Measurements from ENCODE around the gene KIAA0232.
"Not testable (repeated sequence)": the region's sequence is repeated elsewhere in the genome, so short reads cannot be mapped to it uniquely, and the experiment has no call there.

KIAA0232 gene

GRCh38 chr4:6785572-6785925 lies 3.0 kb downstream of the KIAA0232 start:
- peaks cover 8% of the 10 kb centered on the region; the same call in 1 of the 2 replicates for H3F3A ChIP-seq (ENCODE audit: insufficient read depth, low read length)
- DNase-seq, result no peak
- H4K20me1 ChIP-seq (ENCODE audit: insufficient read depth, low read length), result peaks cover 10% of the 10 kb centered on the region
- peaks cover 72% of the 10 kb centered on the region for H3K79me2 ChIP-seq (ENCODE audit: low read length)
- H3K9me3 ChIP-seq (replicated peaks; ENCODE audit: insufficient read depth, low read length), result no peaks in the 10 kb centered on the region
- H3K27ac ChIP-seq (ENCODE audit: low read length), result no peak overlapping the region
- TF ChIP-seq, protein P1, sequence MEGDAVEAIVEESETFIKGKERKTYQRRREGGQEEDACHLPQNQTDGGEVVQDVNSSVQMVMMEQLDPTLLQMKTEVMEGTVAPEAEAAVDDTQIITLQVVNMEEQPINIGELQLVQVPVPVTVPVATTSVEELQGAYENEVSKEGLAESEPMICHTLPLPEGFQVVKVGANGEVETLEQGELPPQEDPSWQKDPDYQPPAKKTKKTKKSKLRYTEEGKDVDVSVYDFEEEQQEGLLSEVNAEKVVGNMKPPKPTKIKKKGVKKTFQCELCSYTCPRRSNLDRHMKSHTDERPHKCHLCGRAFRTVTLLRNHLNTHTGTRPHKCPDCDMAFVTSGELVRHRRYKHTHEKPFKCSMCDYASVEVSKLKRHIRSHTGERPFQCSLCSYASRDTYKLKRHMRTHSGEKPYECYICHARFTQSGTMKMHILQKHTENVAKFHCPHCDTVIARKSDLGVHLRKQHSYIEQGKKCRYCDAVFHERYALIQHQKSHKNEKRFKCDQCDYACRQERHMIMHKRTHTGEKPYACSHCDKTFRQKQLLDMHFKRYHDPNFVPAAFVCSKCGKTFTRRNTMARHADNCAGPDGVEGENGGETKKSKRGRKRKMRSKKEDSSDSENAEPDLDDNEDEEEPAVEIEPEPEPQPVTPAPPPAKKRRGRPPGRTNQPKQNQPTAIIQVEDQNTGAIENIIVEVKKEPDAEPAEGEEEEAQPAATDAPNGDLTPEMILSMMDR (IDR thresholded peaks at IDR 0.05; ENCODE audit: low read length), result no peak
- TF ChIP-seq EZH2 (optimal IDR thresholded peaks at IDR 0.05; ENCODE audit: low read depth, low read length), result no peak
- TF ChIP-seq EZH2phosphoT487 (IDR thresholded peaks at IDR 0.05; ENCODE audit: low read length), result no peak
- H3K4me3 ChIP-seq (ENCODE audit: low read length), result no peak overlapping the region
- H3K27me3 ChIP-seq (replicated peaks; ENCODE audit: insufficient read depth, low read length), result peaks cover 10% of the 10 kb centered on the region; the same call in 1 of the 2 replicates
- no peaks in the 10 kb centered on the region for H3K36me3 ChIP-seq (replicated peaks; ENCODE audit: insufficient read depth, low read length)
- no peak overlapping the region for H3K9ac ChIP-seq (ENCODE audit: low read length)
- no peak overlapping the region for H3K4me2 ChIP-seq (ENCODE audit: low read depth, low read length)
- H3K4me1 ChIP-seq (ENCODE audit: low read length), result peaks cover 15% of the 10 kb centered on the region
- H3K9me2 ChIP-seq (replicated peaks; ENCODE audit: insufficient read depth, low read length), result no peaks in the 10 kb centered on the region
- H2AFZ ChIP-seq (ENCODE audit: low read length), result no peak overlapping the region

DNA sequence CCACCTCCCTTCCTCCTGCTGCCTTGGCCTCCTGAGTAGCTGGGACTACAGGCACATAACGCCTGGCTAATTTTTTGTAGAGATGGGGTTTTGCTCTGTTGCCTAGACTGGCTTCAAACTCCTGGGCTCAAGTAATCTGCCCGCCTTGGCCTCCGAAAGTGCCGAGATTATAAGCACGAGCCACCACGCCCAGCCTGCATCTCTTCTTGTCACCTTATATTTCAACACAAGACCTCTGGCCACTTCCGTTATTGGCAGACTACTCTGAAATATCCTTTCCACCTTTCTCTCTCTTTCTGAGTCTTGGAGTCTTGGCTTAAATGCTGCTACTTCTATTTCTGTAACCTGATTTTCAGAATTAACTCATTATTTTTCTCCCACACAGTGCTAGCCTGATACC lies 5.6 kb downstream of the KIAA0232 start:
- TF ChIP-seq EZH2 (optimal IDR thresholded peaks at IDR 0.05; ENCODE audit: low read depth, low read length), result no peak
- TF ChIP-seq, protein P1 (IDR thresholded peaks at IDR 0.05; ENCODE audit: low read length), result no peak
- no peak for TF ChIP-seq EZH2phosphoT487 (IDR thresholded peaks at IDR 0.05; ENCODE audit: low read length)
- H3K27ac ChIP-seq (ENCODE audit: low read length), result no peak overlapping the region
- H2AFZ ChIP-seq (ENCODE audit: low read length), result no peak overlapping the region
- no peak for DNase-seq
- H3K9ac ChIP-seq (ENCODE audit: low read length), result no peak overlapping the region
- H3F3A ChIP-seq (ENCODE audit: insufficient read depth, low read length), result no peaks in the 10 kb centered on the region
- H3K27me3 ChIP-seq (replicated peaks; ENCODE audit: insufficient read depth, low read length), result no peaks in the 10 kb centered on the region
- no peaks in the 10 kb centered on the region for H3K36me3 ChIP-seq (replicated peaks; ENCODE audit: insufficient read depth, low read length)
- no peaks in the 10 kb centered on the region for H3K9me2 ChIP-seq (replicated peaks; ENCODE audit: insufficient read depth, low read length)
- H3K4me3 ChIP-seq (ENCODE audit: low read length), result no peak overlapping the region
- no peaks in the 10 kb centered on the region for H3K9me3 ChIP-seq (replicated peaks; ENCODE audit: insufficient read depth, low read length)
- H4K20me1 ChIP-seq (ENCODE audit: insufficient read depth, low read length), result peaks cover 15% of the 10 kb centered on the region
- peaks cover 5% of the 10 kb centered on the region; the same call in 1 of the 2 replicates for H3K4me1 ChIP-seq (ENCODE audit: low read length)
- no peak overlapping the region for H3K4me2 ChIP-seq (ENCODE audit: low read depth, low read length)
- peaks cover 96% of the 10 kb centered on the region for H3K79me2 ChIP-seq (ENCODE audit: low read length)

DNA sequence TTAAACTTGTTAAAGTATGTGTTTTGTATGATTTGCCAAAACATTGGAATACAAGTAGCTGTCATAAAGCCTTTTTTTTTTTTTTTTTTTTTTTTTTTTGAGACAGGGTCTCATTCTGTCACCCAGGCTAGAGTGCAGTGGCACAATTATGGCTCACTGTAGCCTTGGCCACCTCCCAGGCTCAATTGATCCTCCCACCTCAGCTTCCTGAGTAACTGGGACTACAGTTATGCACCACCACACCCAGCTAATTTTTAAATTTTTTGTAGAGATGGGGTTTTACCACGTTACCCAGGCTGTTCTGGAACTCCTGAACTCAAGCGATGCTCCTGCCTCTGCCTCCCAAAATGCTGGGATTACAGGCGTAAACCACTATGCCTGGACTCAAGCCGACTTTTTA lies 8.7 kb downstream of the KIAA0232 start:
- not testable (repeated sequence) for H3K9me2 ChIP-seq (replicated peaks; ENCODE audit: insufficient read depth, low read length); H3F3A ChIP-seq (ENCODE audit: insufficient read depth, low read length); H3K36me3 ChIP-seq (replicated peaks; ENCODE audit: insufficient read depth, low read length); DNase-seq; H3K27ac ChIP-seq (ENCODE audit: low read length); H3K4me2 ChIP-seq (ENCODE audit: low read depth, low read length); H3K9ac ChIP-seq (ENCODE audit: low read length); H3K4me1 ChIP-seq (ENCODE audit: low read length); H3K4me3 ChIP-seq (ENCODE audit: low read length); H3K27me3 ChIP-seq (replicated peaks; ENCODE audit: insufficient read depth, low read length); H4K20me1 ChIP-seq (ENCODE audit: insufficient read depth, low read length); H2AFZ ChIP-seq (ENCODE audit: low read length); H3K9me3 ChIP-seq (replicated peaks; ENCODE audit: insufficient read depth, low read length)
- H3K79me2 ChIP-seq (ENCODE audit: low read length), result peaks cover 99% of the 10 kb centered on the region

DNA sequence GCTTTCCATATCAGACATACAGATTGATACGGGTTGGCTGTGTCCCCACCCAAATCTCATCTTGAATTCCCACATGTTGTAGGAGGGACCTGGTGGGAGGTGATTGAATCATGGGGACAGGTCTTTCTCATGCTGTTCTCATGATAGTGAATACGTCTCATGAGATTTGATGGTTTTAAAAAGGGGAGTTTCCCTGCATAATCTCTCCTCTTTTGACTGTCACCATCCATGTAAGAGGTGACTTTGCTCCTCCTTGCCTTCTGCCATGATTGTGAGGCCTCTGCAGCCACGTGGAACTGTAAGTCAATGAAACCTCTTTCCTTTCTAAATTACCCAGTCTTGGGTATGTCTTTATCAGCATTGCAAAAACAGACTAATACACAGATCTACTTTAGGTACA lies 9.3 kb downstream of the KIAA0232 start:
- not testable (repeated sequence) for H3K9me2 ChIP-seq (replicated peaks; ENCODE audit: insufficient read depth, low read length); H3K9me3 ChIP-seq (replicated peaks; ENCODE audit: insufficient read depth, low read length); H3K4me2 ChIP-seq (ENCODE audit: low read depth, low read length); H3K36me3 ChIP-seq (replicated peaks; ENCODE audit: insufficient read depth, low read length); H3K4me3 ChIP-seq (ENCODE audit: low read length); H3K27ac ChIP-seq (ENCODE audit: low read length); H3K27me3 ChIP-seq (replicated peaks; ENCODE audit: insufficient read depth, low read length); H3K9ac ChIP-seq (ENCODE audit: low read length); H3K4me1 ChIP-seq (ENCODE audit: low read length); H3F3A ChIP-seq (ENCODE audit: insufficient read depth, low read length); H4K20me1 ChIP-seq (ENCODE audit: insufficient read depth, low read length); DNase-seq; H2AFZ ChIP-seq (ENCODE audit: low read length)
- H3K79me2 ChIP-seq (ENCODE audit: low read length), result peaks cover 99% of the 10 kb centered on the region
